GM10847 (cell line): ENCODE measurements around the gene ATXN10.

Experiments
- POLR2A ChIP-seq: IDR thresholded peaks from 2 replicates; pipeline ENCODE4 v1.6.1; 2011; ENCODE audit not compliant: insufficient read length; ENCODE audit errors: extremely low read depth

Gene ATXN10

DNA sequence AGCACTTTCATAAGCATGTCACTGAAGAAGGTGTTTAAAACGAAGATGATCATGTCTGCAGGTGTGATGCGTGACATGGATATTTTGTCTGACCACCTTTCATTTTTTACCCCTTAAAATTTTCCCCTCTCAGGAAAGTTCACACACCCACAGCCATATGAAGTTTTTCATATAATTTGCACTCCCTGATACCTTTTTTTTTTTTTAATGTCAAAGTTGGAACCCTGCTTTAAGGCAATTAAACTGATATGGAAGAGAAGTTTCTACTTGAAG is 104.6 kb downstream of the ATXN10 start:
- TF ChIP-seq POLR2A = no peak

DNA sequence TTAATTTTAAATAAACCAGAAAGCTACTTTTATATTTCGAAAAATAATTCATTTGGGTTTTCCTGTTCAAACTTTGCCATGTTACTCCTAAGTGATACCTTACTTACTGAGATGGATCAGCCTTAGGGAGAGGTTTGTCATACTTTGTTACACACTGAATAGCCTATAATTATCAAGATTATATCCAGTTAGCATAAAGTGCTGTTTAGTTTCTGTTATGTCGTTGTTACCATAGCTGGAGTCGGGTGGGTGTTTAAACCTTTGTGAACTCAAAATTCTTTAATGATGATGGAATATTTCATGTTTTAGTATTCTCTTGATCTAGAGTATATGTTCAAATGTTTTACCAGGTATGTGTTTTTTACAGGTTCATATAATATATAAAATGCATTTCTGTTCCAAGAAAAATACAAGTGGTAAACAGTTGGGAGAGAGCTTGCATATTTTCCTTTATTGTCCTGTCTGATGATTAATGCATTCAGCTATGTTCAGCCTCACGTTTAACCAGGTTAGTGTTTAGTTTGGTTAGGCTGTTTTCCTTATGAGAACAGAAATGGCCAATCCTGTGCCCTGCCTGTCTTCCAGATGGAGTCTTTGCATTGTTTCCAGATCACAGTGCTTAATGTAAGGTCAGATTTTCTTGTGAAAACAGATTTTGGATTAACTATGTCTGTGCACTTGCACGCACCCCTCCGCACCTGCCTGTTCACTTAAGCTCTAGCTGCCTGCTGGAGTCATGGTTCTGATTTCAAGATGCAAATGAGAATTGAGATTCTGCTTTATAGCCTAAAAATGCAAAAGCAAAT is 105.6 kb downstream of the ATXN10 start:
- TF ChIP-seq POLR2A = no peak

DNA sequence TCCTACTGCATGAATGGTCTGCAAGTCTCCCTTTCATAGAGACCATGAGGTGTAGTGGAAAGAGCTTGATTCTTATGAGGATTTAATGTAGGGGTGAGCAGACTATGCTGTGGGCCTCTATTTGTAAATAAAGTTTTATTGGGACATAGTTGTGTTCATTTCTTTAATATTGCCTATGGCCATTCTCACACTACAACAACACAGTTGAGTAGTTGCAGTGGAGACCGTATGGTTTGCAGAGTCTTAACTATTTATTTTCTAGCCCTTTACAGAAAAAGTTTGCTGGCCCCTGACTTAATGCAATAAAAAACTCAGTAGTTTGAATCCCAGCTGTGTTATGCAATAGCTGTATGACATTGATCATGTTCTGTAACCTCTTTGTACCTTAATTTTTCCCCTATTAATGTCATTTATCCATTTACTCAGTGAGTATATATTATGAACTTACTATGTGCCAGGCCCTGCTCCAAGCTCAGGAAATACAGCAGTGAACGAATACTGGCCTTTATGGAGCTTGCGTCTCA is 106.3 kb downstream of the ATXN10 start:
- TF ChIP-seq POLR2A = no peak

DNA sequence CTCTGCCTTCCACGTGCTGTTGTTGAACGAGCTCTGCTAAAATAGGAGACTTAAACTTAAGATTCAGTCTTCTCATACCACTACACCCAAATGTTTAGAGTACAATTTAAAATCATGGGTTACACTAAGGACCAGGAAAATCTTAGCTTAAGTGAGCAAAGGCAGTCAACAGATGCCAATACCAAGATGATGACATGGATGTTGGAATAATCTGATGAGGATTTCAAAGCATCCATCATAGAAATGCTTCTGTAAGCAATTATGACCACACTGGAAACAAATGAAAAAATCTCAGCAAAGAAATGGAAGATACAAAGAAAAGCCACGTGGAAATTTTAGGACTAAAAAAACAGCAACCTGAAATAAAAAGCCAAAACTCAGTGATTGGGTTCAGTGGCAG is 109.8 kb downstream of the ATXN10 start:
- TF ChIP-seq POLR2A = no peak

DNA sequence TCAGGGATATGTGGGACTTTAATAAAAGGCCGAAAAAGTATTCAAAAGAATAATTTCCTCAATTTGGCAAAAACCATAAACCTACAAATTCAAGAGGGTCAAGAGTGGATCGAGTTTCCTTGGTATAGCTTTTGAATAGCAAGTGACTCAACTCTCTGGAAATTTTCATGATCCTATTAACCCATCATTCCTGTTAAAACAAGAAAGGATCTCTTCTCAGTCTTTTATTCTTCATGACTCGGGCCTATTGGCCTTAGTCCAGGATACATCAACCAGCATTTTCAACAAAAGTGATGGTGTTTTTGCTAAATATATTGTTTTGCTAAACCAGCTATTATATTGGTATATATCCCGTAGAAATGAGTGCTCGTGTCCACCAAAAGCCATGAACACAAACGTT is 110.3 kb downstream of the ATXN10 start:
- no peak for TF ChIP-seq POLR2A

DNA sequence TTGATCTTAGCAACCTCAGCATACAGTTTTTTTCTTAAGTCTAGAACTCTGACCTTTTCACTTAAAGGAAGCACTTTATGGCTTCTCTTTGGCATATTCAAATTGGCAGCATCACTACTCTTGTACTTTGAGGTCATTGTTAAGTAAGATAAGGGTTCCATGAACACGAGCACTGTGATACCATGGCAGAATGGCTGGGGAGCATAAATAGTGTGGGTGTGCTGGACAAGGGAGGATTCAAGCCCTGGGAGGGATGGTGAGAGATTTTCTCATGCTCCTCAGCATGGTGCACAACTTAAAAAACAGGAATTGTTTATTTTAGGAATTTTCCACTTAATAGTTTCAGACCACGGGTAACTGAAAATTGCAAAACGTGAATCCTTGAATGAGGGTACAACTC is 111.4 kb downstream of the ATXN10 start:
- TF ChIP-seq POLR2A = no peak

DNA sequence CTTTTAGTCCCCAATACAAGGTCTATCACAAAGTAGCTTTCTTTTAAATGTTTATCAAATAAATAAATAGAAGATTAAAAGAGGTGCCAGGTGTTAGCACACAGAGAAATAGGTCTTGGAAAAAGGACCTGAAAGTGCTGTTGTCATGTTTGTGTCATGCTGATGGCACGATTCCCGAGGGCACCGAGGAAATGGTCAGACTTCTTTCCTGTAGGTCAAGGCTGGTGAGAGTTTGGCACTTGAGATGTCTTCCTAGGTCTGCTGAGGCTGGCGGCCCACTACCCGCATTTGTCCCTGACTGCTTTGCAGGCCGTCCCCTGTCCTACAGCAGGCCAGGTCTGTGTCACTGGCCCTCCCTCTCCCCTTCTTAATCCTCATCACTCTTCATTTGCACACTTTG is 112.1 kb downstream of the ATXN10 start:
- no peak for TF ChIP-seq POLR2A

DNA sequence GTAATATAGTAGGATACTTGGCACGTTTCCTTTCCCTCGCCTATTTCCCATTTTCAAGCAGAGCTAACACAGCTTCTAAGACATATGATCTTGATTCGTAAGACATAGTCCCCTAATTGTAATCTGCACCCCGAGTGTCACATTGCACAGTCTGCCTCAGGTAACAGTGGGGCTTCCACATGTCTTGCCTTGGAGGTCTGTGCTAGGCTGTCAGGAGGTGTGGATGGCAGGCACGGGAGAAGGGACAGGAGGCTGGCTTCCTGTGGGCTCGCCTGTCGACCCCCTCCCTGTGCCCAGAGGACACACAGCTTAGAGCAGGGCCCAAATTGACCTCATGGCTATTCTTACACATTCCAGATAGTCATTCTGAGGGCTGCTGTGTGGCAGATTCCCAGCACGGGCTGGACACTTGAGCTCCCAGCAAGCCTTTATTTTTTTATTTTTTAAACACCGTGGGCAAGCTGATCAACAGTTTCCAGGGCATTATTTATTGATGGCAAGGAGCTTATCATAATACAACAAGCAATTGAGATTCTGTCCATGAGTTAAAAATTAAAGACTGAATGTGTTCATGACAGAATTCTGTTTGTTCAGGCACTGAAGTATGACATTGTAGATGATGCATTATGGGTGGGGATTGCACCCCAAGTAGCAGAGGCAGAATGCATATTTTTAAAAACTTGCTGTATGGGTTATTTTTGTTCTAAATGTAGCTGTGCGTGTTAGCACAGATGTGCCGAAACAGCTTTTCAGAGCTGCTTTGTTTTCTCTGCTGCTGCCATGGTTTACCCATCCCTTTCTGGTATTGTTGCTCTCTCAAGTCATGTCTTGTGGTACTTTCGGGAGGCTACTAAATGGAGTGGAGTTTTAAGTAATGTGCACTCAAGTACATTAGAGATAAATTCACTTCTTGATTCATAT is 113.0 kb downstream of the ATXN10 start:
- TF ChIP-seq POLR2A = no peak

DNA sequence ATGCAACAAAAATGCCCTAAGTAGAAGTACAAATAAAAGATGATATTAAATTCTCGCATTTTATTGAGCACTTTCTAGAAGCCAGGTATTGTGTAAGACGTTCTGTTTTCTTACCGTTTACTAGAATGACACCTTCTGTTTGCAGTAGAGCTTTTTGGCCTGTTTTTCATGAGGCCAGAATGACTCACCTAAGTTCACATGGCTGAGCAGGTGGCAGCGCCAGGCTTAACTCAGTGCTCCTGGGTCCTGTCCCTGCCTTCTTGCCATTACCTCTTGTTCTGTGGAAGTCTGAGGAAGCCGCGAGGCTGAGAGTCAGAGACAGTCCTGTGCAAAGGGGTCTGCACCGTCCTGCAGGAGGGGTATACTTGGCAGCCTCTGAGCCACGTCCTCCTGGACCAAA is 113.8 kb downstream of the ATXN10 start:
- no peak for TF ChIP-seq POLR2A

DNA sequence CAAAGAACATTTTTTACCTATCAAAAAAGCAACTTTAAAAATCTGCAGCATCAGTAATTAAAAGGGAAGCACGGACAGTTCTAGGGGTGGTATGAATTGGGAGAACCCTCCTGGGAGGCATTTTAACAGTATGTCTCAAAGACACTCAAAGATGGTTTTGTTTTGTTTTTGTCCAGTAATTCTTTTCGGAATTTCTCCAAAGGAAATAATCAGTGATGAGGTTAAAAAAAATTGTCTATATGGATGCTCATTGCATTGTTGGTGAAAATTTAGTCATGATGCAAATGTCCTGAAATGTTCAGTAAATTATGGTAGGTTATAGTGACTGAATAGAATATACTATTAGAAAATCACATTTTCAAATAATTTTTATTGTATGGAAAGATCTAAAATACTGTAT is 115.1 kb downstream of the ATXN10 start:
- no peak for TF ChIP-seq POLR2A

DNA sequence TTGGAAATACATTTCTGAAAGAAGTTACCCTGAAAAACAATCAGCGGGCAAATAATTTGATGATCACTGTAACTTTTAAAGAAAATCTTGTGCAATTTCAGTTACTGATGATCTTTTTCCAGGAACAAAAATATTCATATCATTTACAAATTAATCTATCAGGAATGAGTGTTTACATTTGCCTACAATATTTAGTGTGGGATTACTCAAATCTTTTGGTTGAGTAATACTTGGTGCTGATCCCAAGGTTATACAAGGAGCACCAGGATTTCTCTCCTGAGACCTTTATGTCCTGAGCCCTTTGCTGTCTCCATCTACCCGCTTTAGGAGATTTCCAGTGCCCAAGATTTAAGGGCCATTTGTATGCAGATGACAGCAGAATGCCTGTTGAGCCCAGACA is 116.1 kb downstream of the ATXN10 start:
- no peak for TF ChIP-seq POLR2A

DNA sequence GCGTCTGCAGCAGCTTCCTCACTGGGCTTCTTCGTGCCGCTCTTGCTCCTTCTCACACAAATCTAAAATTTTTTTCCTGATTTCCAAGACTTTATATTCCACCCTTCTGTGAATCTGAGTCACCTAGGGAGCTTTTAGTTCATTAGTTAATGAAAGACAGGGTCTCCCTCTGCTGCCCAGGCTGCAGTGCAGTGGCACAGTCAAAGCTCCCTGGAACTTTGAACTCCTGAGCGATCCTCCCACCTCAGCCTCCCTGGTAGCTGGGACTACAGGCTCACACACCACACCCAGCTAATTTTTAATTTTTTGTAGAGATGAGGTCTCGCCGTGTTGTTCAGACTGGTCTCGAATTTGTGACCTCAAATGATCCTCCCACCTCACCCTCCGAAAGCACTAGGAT is 116.9 kb downstream of the ATXN10 start:
- TF ChIP-seq POLR2A = no peak

DNA sequence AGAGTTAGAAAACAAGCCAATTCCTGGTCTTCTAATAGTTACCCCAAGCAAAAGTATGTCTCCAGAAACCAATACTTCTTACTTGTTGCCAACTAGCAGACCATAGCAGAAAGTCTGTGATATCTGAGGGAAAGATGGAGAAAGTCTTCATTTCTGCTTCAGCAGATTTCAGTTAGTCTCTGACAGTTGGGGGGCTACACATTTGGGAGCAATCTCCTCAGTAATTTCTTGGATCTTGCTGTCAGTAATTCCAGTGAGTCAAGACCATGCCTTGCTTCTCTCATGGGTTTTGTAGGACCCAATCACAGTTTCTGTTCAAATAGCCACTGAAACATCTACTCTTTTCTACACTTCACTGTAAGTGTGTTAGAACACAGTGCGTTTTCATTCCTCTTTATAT is 118.8 kb downstream of the ATXN10 start:
- TF ChIP-seq POLR2A = no peak

DNA sequence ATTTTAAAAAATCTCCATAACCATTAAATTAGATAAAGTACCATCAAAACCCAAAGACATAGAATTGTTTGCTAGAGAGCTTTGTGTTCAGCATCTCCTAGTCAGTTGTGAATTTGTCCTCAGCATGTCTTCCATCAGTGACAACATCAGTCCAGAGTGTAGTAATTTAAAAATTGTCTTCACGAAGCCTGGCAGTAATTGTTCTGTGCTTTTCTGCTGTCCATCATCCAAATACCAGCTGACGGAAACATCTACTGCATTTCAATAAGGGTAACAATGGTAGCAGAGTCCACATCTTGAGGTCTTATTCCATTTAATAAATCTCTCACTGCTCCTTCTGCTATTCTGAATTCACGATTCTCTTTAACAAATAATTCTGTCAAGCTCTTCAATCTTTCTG is 121.5 kb downstream of the ATXN10 start:
- TF ChIP-seq POLR2A = no peak

DNA sequence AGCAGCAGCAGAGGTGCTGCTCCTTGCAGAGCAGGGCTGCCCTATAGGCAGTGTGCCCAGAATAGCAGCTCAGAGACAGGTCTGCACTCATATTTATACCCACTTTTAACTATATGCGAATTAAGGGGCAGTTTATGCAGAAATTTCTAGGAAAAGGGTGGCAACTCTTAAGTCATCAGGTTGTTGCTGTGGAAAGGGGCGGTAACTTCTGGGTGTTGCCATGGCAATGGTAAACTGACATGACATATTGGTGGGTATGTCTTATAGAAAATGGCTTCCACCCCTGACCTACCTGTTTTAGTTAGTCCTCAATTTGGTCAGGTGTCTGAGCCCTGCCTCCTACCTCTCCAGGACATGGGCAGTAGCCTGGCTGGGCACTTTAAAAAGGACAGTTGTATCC is 122.3 kb downstream of the ATXN10 start:
- no peak for TF ChIP-seq POLR2A

DNA sequence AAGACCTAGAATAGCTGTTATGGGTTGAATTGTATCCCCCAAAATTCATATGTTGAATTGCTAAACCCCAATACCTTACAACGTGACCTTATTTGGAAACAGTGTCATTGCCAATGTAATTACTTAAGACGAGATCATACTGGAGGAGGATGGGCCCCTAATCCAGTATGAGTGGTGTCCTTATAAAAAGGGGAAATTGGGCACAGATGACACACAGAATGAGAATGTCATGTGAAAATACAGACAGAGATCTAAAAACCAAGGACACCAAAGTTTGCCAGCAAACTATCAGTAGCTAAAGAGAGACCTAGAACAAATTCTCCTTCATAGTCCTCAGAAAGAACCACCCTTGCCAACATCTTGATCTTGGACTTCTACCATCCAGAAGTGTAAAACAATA is 127.7 kb downstream of the ATXN10 start:
- TF ChIP-seq POLR2A = no peak
